Type B pancreatic cell (in vitro differentiated cells): ENCODE data around the gene STK38L. TPM values are rescaled to one million over a fixed set of nuclear protein-coding genes. Genes with fewer than 3 reads are reported as not detected.
A peak's percentile ranks its signal among the peaks of the same experiment; 100 is the strongest.

ENCODE experiments used
- DNase-seq: peaks from one replicate; pipeline ENCODE4 v3.0.0; 2021; ENCODE audit warnings: mixed read lengths; ENCODE audit not compliant: unreplicated experiment; ENCODE audit errors: extremely low spot score
- H3K27ac Mint-ChIP-seq: 2 replicates; pipeline ENCODE4 v1.8.0; 2021; ENCODE audit warnings: mild to moderate bottlenecking, mixed read lengths
- H3K27me3 Mint-ChIP-seq: 2 replicates; pipeline ENCODE4 v1.8.0; 2021; ENCODE audit warnings: mixed read lengths
- H3K36me3 Mint-ChIP-seq: 2 replicates; pipeline ENCODE4 v1.8.0; 2021; ENCODE audit warnings: mixed read lengths
- H3K4me1 Mint-ChIP-seq: one replicate; pipeline ENCODE4 v1.8.0; 2021; ENCODE audit warnings: mixed read lengths; ENCODE audit not compliant: unreplicated experiment
- H3K4me3 Mint-ChIP-seq: 2 replicates; pipeline ENCODE4 v1.8.0; 2021; ENCODE audit warnings: mild to moderate bottlenecking, mixed read lengths
- H3K9me3 Mint-ChIP-seq: 2 replicates; pipeline ENCODE4 v1.8.0; 2021; ENCODE audit warnings: mixed read lengths
- CTCF ChIP-seq: fragments of 200-600 bp; sonication (generic); conservative IDR thresholded peaks from 2 replicates; pipeline ENCODE4 v1.5.0; 2021; ENCODE audit warnings: antibody characterized with exemption, mild to moderate bottlenecking
- total RNA-seq: library from RNA; stranded (reverse); gene quantifications from 2 replicates; pipeline ENCODE4 v1.2.1, GENCODE V29; 2021; ENCODE audit warnings: low replicate concordance

The STK38L gene
- total RNA-seq, 1 donor from 2014 or later: 43.1 TPM

- no peak overlapping the region for H3K4me3 Mint-ChIP-seq
- H3K4me1 Mint-ChIP-seq: no peaks in the 10 kb centered on the region
- peak; percentile 62 for TF ChIP-seq CTCF
- peaks cover 15% of the 10 kb centered on the region for H3K27me3 Mint-ChIP-seq
- H3K27ac Mint-ChIP-seq: no peak overlapping the region
- no peaks in the 10 kb centered on the region for H3K36me3 Mint-ChIP-seq
- DNase-seq: no peak
- H3K9me3 Mint-ChIP-seq: peaks cover 6% of the 10 kb centered on the region
These were observed 10.3 kb upstream of the STK38L start for GRCh38 chr12:27233814-27234213.

GRCh38 chr12:27236498-27236897 is 7.6 kb upstream of the STK38L start:
- no peak overlapping the region for H3K4me3 Mint-ChIP-seq
- H3K9me3 Mint-ChIP-seq: no peaks in the 10 kb centered on the region
- H3K27me3 Mint-ChIP-seq: peaks cover 10% of the 10 kb centered on the region
- no peak for TF ChIP-seq CTCF
- H3K36me3 Mint-ChIP-seq: no peaks in the 10 kb centered on the region
- H3K27ac Mint-ChIP-seq: no peak overlapping the region
- H3K4me1 Mint-ChIP-seq: no peaks in the 10 kb centered on the region
- no peak for DNase-seq

GRCh38 chr12:27237790-27238771 is 6.0 kb upstream of the STK38L start:
- Mint-ChIP-seq H3K9me3 (no peaks in the 10 kb centered on the region), H3K36me3 (no peaks in the 10 kb centered on the region), H3K4me1 (no peaks in the 10 kb centered on the region), H3K27ac (no peak overlapping the region), H3K27me3 (peaks cover 7% of the 10 kb centered on the region), H3K4me3 (no peak overlapping the region)
- no peak for TF ChIP-seq CTCF
- no peak for DNase-seq

- peak overlapping the region; percentile 98 for H3K27ac Mint-ChIP-seq
- DNase-seq: no peak
- peaks cover 9% of the 10 kb centered on the region for H3K27me3 Mint-ChIP-seq
- peaks cover 6% of the 10 kb centered on the region for H3K9me3 Mint-ChIP-seq
- peaks cover 20% of the 10 kb centered on the region for H3K36me3 Mint-ChIP-seq
- H3K4me3 Mint-ChIP-seq: peak overlapping the region; percentile 99
- TF ChIP-seq CTCF: no peak
- peaks cover 15% of the 10 kb centered on the region for H3K4me1 Mint-ChIP-seq
These were observed 1.1 kb upstream of the STK38L start for GRCh38 chr12:27243006-27243405.

GRCh38 chr12:27244689-27245488 is 803 bp downstream of the STK38L start:
- peaks cover 35% of the 10 kb centered on the region for H3K36me3 Mint-ChIP-seq
- H3K4me3 Mint-ChIP-seq: peak overlapping the region; percentile 99
- peaks cover 5% of the 10 kb centered on the region for H3K27me3 Mint-ChIP-seq
- DNase-seq: no peak
- peak overlapping the region; percentile 98 for H3K27ac Mint-ChIP-seq
- peaks cover 20% of the 10 kb centered on the region for H3K4me1 Mint-ChIP-seq
- H3K9me3 Mint-ChIP-seq: peaks cover 6% of the 10 kb centered on the region
- no peak for TF ChIP-seq CTCF
